Activated CD4-positive, CD25-positive, alpha-beta regulatory T cell treated with anti-CD3 and anti-CD28 coated beads, Interleukin-2, amount 50 U/mL, for 24 hours (primary cell): ENCODE results near the gene ZNF391.
"Not testable (repeated sequence)": the region's sequence is repeated elsewhere in the genome, so short reads cannot be mapped to it uniquely, and the experiment has no call there.

Source experiments
- ATAC-seq, 2 donors: fragments of 150-1000 bp; cut with Tn5 transposase; one replicate each; pipeline ENCODE4 v1.10.0; 2021; ENCODE audit warnings: mild to moderate bottlenecking in 1 of 2, moderate library complexity in 1 of 2

ZNF391 gene

GRCh38 chr6:27424851-27425250, 36.3 kb downstream of the ZNF391 start:
- ATAC-seq = not testable (repeated sequence)

GRCh38 chr6:27426045-27426620, 37.6 kb downstream of the ZNF391 start:
- no peak for ATAC-seq

- ATAC-seq = no peak
These were observed 39.9 kb downstream of the ZNF391 start for GRCh38 chr6:27428502-27428901.

GRCh38 chr6:27428966-27429365, 40.4 kb downstream of the ZNF391 start:
- no peak for ATAC-seq

GRCh38 chr6:27433714-27434113, 45.2 kb downstream of the ZNF391 start:
- no peak for ATAC-seq

GRCh38 chr6:27439371-27439770, 50.8 kb downstream of the ZNF391 start:
- no peak for ATAC-seq

GRCh38 chr6:27441001-27441400, 52.4 kb downstream of the ZNF391 start:
- no peak for ATAC-seq

GRCh38 chr6:27442932-27443331, 54.4 kb downstream of the ZNF391 start:
- ATAC-seq = no peak

GRCh38 chr6:27448456-27448855, 59.9 kb downstream of the ZNF391 start:
- no peak for ATAC-seq

- no peak for ATAC-seq
These were observed 63.3 kb downstream of the ZNF391 start for GRCh38 chr6:27451660-27452390.

- ATAC-seq = no peak
These were observed 63.9 kb downstream of the ZNF391 start for GRCh38 chr6:27452496-27452897.
